Activated effector memory CD4-positive, alpha-beta T cell treated with Interleukin-2 at 50 U/mL for 16 hours (primary cell): ENCODE measurements around the gene FASTK.
A peak's percentile ranks its signal among the peaks of the same experiment; 100 is the strongest.

Experiments used
- DNase-seq: peaks from one replicate; pipeline ENCODE4 v3.0.0-alpha.2; 2020

Gene FASTK

GRCh38 chr7:151095123-151095797 is 14.7 kb upstream of the FASTK start:
- no peak for DNase-seq

GRCh38 chr7:151094675-151095074 is 14.1 kb upstream of the FASTK start:
- no peak for DNase-seq

GRCh38 chr7:151093748-151094147 is 13.1 kb upstream of the FASTK start:
- DNase-seq: no peak

GRCh38 chr7:151091988-151092387 is 11.4 kb upstream of the FASTK start:
- DNase-seq: no peak

GRCh38 chr7:151091431-151091830 is 10.8 kb upstream of the FASTK start:
- no peak for DNase-seq

GRCh38 chr7:151091003-151091402 is 10.4 kb upstream of the FASTK start:
- no peak for DNase-seq

GRCh38 chr7:151089893-151090730 is 9.5 kb upstream of the FASTK start:
- DNase-seq: no peak

- no peak for DNase-seq
Observed at GRCh38 chr7:151088856-151089699, 8.5 kb upstream of the FASTK start.

GRCh38 chr7:151088019-151088855 is 7.6 kb upstream of the FASTK start:
- DNase-seq: no peak

- peak; percentile 14 for DNase-seq
Observed at GRCh38 chr7:151087245-151088018, 6.8 kb upstream of the FASTK start.

- DNase-seq: peak; percentile 8
Observed at GRCh38 chr7:151086802-151087244, 6.2 kb upstream of the FASTK start.

GRCh38 chr7:151085691-151086620 is 5.3 kb upstream of the FASTK start, which contains the start of gene AGAP3:
Gene AGAP3, plus strand, starts transcription at chr7:151086475. Its CDS starts 267 bp downstream, at chr7:151086742.
- DNase-seq: peak; percentile 36

GRCh38 chr7:151085329-151085690 is 4.7 kb upstream of the FASTK start:
- DNase-seq: no peak

- DNase-seq: no peak
Observed at GRCh38 chr7:151083824-151084160, 3.2 kb upstream of the FASTK start.

GRCh38 chr7:151083071-151083823 is 2.6 kb upstream of the FASTK start, which contains the start of gene TMUB1:
Gene TMUB1, minus strand, starts transcription at chr7:151083493. Its CDS starts 930 bp downstream, at chr7:151082563.
- DNase-seq: peak; percentile 74

GRCh38 chr7:151082141-151083070 is 1.8 kb upstream of the FASTK start:
- no peak for DNase-seq

GRCh38 chr7:151081170-151082101 is 827 bp upstream of the FASTK start:
- DNase-seq: no peak
